OCI-LY3 (cell line): ENCODE data around the gene GFER.
"Not testable (repeated sequence)": the region's sequence is repeated elsewhere in the genome, so short reads cannot be mapped to it uniquely, and the experiment has no call there.

Source experiments
- CTCF ChIP-seq: fragments of 200-600, 300-600 bp; sonication (generic); IDR thresholded peaks from 2 replicates; pipeline ENCODE4 v1.5.1; 2014; ENCODE audit warnings: antibody characterized with exemption, low read length, low read depth
- EZH2phosphoT487 ChIP-seq: fragments of 200-600 bp; shearing (Covaris generic); IDR thresholded peaks from 2 replicates; pipeline ENCODE4 v1.6.1; 2018; ENCODE audit warnings: antibody characterized with exemption, mixed run types, low read depth

- not testable (repeated sequence) for TF ChIP-seq CTCF, EZH2phosphoT487
Observed at GRCh38 chr16:1958143-1958491, 25.9 kb upstream of the GFER start.
